Activated T-cell treated with anti-CD3 and anti-CD28 coated beads, Interleukin-2, amount 50 U/mL, for 24 hours (primary cell): ENCODE data around the gene TMEM132E.

Experiments
- DNase-seq: peaks from one replicate; pipeline ENCODE4 v3.0.0-alpha.2; 2020
- H3K27ac Mint-ChIP-seq: 2 replicates; pipeline ENCODE4 v1.8.0; 2020; ENCODE audit warnings: mild to moderate bottlenecking, mixed read lengths
- H3K27me3 Mint-ChIP-seq: 2 replicates; pipeline ENCODE4 v1.8.0; 2020; ENCODE audit warnings: mixed read lengths
- H3K36me3 Mint-ChIP-seq: 2 replicates; pipeline ENCODE4 v1.8.0; 2020; ENCODE audit warnings: low read depth, mixed read lengths
- H3K4me1 Mint-ChIP-seq: 2 replicates; pipeline ENCODE4 v1.8.0; 2020; ENCODE audit warnings: low read depth, mixed read lengths
- H3K4me3 Mint-ChIP-seq: 2 replicates; pipeline ENCODE4 v1.8.0; 2020; ENCODE audit warnings: mild to moderate bottlenecking, moderate library complexity, mixed read lengths
- H3K9me3 Mint-ChIP-seq: 2 replicates; pipeline ENCODE4 v1.8.0; 2020; ENCODE audit warnings: mixed read lengths

The TMEM132E gene

GRCh38 chr17:34603974-34604373 is 24.6 kb downstream of the TMEM132E start:
- Mint-ChIP-seq H3K36me3 (no peaks in the 10 kb centered on the region), H3K27me3 (peaks cover 28% of the 10 kb centered on the region), H3K4me1 (no peaks in the 10 kb centered on the region), H3K9me3 (no peaks in the 10 kb centered on the region), H3K27ac (no peak overlapping the region), H3K4me3 (no peak overlapping the region)
- no peak for DNase-seq

GRCh38 chr17:34606763-34607162 is 27.4 kb downstream of the TMEM132E start:
- Mint-ChIP-seq H3K27me3 (peaks cover 55% of the 10 kb centered on the region), H3K27ac (no peak overlapping the region), H3K4me3 (no peak overlapping the region), H3K36me3 (no peaks in the 10 kb centered on the region), H3K4me1 (no peaks in the 10 kb centered on the region), H3K9me3 (no peaks in the 10 kb centered on the region)
- DNase-seq, result no peak

GRCh38 chr17:34607917-34608316 is 28.5 kb downstream of the TMEM132E start:
- Mint-ChIP-seq H3K9me3 (no peaks in the 10 kb centered on the region), H3K4me3 (no peak overlapping the region), H3K27me3 (peaks cover 58% of the 10 kb centered on the region), H3K36me3 (no peaks in the 10 kb centered on the region), H3K4me1 (no peaks in the 10 kb centered on the region), H3K27ac (no peak overlapping the region)
- no peak for DNase-seq

- Mint-ChIP-seq H3K27me3 (peaks cover 53% of the 10 kb centered on the region), H3K9me3 (no peaks in the 10 kb centered on the region), H3K36me3 (no peaks in the 10 kb centered on the region), H3K4me3 (no peak overlapping the region), H3K27ac (no peak overlapping the region), H3K4me1 (no peaks in the 10 kb centered on the region)
- DNase-seq, result no peak
Observed at GRCh38 chr17:34609210-34609609, 29.8 kb downstream of the TMEM132E start.

- no peaks in the 10 kb centered on the region for H3K4me1 Mint-ChIP-seq
- DNase-seq, result no peak
- no peaks in the 10 kb centered on the region for H3K36me3 Mint-ChIP-seq
- peaks cover 55% of the 10 kb centered on the region for H3K27me3 Mint-ChIP-seq
- no peak overlapping the region for H3K4me3 Mint-ChIP-seq
- no peaks in the 10 kb centered on the region for H3K9me3 Mint-ChIP-seq
- H3K27ac Mint-ChIP-seq, result no peak overlapping the region
Observed at GRCh38 chr17:34610039-34610438, 30.7 kb downstream of the TMEM132E start.

GRCh38 chr17:34610506-34610905 is 31.1 kb downstream of the TMEM132E start:
- H3K9me3 Mint-ChIP-seq, result no peaks in the 10 kb centered on the region
- DNase-seq, result no peak
- no peak overlapping the region for H3K4me3 Mint-ChIP-seq
- no peak overlapping the region for H3K27ac Mint-ChIP-seq
- no peaks in the 10 kb centered on the region for H3K36me3 Mint-ChIP-seq
- no peaks in the 10 kb centered on the region for H3K4me1 Mint-ChIP-seq
- H3K27me3 Mint-ChIP-seq, result peaks cover 60% of the 10 kb centered on the region

- no peak overlapping the region for H3K4me3 Mint-ChIP-seq
- H3K36me3 Mint-ChIP-seq, result no peaks in the 10 kb centered on the region
- no peaks in the 10 kb centered on the region for H3K9me3 Mint-ChIP-seq
- no peak for DNase-seq
- H3K27ac Mint-ChIP-seq, result no peak overlapping the region
- H3K4me1 Mint-ChIP-seq, result no peaks in the 10 kb centered on the region
- H3K27me3 Mint-ChIP-seq, result peaks cover 66% of the 10 kb centered on the region
Observed at GRCh38 chr17:34613064-34614019, 34.0 kb downstream of the TMEM132E start.

- H3K4me3 Mint-ChIP-seq, result no peak overlapping the region
- H3K4me1 Mint-ChIP-seq, result no peaks in the 10 kb centered on the region
- DNase-seq, result no peak
- H3K27ac Mint-ChIP-seq, result no peak overlapping the region
- H3K9me3 Mint-ChIP-seq, result no peaks in the 10 kb centered on the region
- no peaks in the 10 kb centered on the region for H3K36me3 Mint-ChIP-seq
- peaks cover 59% of the 10 kb centered on the region for H3K27me3 Mint-ChIP-seq
Observed at GRCh38 chr17:34614698-34615097, 35.3 kb downstream of the TMEM132E start.

- no peak overlapping the region for H3K27ac Mint-ChIP-seq
- peaks cover 54% of the 10 kb centered on the region for H3K27me3 Mint-ChIP-seq
- H3K36me3 Mint-ChIP-seq, result no peaks in the 10 kb centered on the region
- DNase-seq, result no peak
- H3K4me3 Mint-ChIP-seq, result no peak overlapping the region
- H3K9me3 Mint-ChIP-seq, result no peaks in the 10 kb centered on the region
- H3K4me1 Mint-ChIP-seq, result no peaks in the 10 kb centered on the region
Observed at GRCh38 chr17:34615326-34615725, 35.9 kb downstream of the TMEM132E start.

GRCh38 chr17:34616148-34616547 is 36.8 kb downstream of the TMEM132E start:
- H3K27me3 Mint-ChIP-seq, result peaks cover 53% of the 10 kb centered on the region
- H3K4me3 Mint-ChIP-seq, result no peak overlapping the region
- no peaks in the 10 kb centered on the region for H3K9me3 Mint-ChIP-seq
- H3K27ac Mint-ChIP-seq, result no peak overlapping the region
- no peaks in the 10 kb centered on the region for H3K4me1 Mint-ChIP-seq
- no peaks in the 10 kb centered on the region for H3K36me3 Mint-ChIP-seq
- no peak for DNase-seq

GRCh38 chr17:34617398-34617797 is 38.0 kb downstream of the TMEM132E start:
- Mint-ChIP-seq H3K36me3 (no peaks in the 10 kb centered on the region), H3K9me3 (no peaks in the 10 kb centered on the region), H3K4me3 (no peak overlapping the region), H3K4me1 (no peaks in the 10 kb centered on the region), H3K27me3 (peaks cover 51% of the 10 kb centered on the region), H3K27ac (no peak overlapping the region)
- DNase-seq, result no peak

GRCh38 chr17:34619687-34620217 is 40.4 kb downstream of the TMEM132E start:
- no peak overlapping the region for H3K27ac Mint-ChIP-seq
- no peaks in the 10 kb centered on the region for H3K4me1 Mint-ChIP-seq
- no peak for DNase-seq
- peaks cover 68% of the 10 kb centered on the region for H3K27me3 Mint-ChIP-seq
- H3K9me3 Mint-ChIP-seq, result no peaks in the 10 kb centered on the region
- no peaks in the 10 kb centered on the region for H3K36me3 Mint-ChIP-seq
- H3K4me3 Mint-ChIP-seq, result no peak overlapping the region

GRCh38 chr17:34620458-34620857 is 41.1 kb downstream of the TMEM132E start:
- Mint-ChIP-seq H3K27ac (no peak overlapping the region), H3K9me3 (no peaks in the 10 kb centered on the region), H3K4me3 (no peak overlapping the region), H3K4me1 (no peaks in the 10 kb centered on the region), H3K36me3 (no peaks in the 10 kb centered on the region), H3K27me3 (peaks cover 69% of the 10 kb centered on the region)
- no peak for DNase-seq

GRCh38 chr17:34622862-34623623 is 43.7 kb downstream of the TMEM132E start:
- Mint-ChIP-seq H3K27me3 (peaks cover 68% of the 10 kb centered on the region), H3K4me3 (no peak overlapping the region), H3K36me3 (no peaks in the 10 kb centered on the region), H3K9me3 (no peaks in the 10 kb centered on the region), H3K4me1 (no peaks in the 10 kb centered on the region), H3K27ac (no peak overlapping the region)
- DNase-seq, result no peak
